ENCODE measurements around the gene IL26. TPM values are rescaled to one million over a fixed set of nuclear protein-coding genes. Genes with fewer than 3 reads are reported as not detected.

Gene IL26, protein sequence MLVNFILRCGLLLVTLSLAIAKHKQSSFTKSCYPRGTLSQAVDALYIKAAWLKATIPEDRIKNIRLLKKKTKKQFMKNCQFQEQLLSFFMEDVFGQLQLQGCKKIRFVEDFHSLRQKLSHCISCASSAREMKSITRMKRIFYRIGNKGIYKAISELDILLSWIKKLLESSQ
- total RNA-seq = 1 to 10 TPM; 2.3 to 3.3 TPM

DNA sequence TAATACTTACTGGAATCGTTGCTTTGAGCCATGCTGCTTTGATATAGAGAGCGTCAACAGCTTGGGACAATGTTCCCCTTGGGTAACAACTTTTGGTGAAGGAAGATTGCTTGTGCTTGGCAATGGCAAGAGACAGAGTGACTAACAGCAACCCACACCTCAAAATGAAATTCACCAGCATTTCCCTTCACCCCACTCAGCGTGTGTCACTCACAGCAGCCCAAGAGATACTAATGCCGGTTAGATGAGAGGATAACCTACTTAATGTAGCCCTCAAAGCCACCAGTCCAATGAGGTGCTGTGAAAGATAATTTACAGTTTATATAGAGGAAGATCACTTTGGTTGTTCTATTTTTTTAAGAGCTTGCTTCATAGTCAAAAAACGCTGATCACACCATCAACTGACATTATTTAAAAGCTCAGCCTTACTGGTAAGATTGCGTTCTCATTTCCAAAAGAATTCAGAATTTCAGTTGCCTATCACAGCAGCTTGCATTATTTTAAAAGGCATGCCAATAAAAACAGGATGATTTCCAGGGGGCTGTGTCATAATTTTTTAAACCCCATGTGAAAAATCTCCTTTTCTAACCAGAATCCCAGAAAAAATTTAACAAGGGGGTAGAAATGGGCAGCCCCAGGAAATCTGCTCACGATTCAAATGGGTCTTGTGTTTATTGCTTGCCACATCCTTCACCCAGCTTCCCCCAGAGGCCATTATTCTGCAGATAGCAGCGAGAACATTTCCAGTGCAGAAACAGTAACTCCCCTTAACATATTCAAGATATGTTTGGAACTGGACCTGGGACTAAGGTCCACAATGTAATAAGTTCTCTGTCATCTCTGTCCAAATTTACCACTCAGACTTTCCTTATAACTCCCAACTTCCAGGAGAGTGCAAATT lies at the start of gene IL26:
IL26 (minus strand) TSS at position 235 of the 901 bp plus-strand sequence; CDS start at position 181, 54 bp downstream.
- no peaks in the 10 kb centered on the region for H3K9me3 Mint-ChIP-seq
- CTCF ChIA-PET = interaction anchor here (0.6 to 5.8 kb wide), 7 partner anchors 11 to 739 kb away, joined by 3 to 90 read pairs (median 3); no protein-coding TSS in a partner anchor
- H3K27me3 Mint-ChIP-seq = peaks cover 18% of the 10 kb centered on the region
- H3K36me3 Mint-ChIP-seq (ENCODE audit: low read depth) = peaks cover 3% of the 10 kb centered on the region
- DNase-seq = peak; percentile 42
- POLR2A ChIA-PET = interaction anchor here (0.9 to 1.8 kb wide), 7 partner anchors 11 to 582 kb away, joined by 3 to 7 read pairs (median 5); partner anchors contain the start of gene MDM2
- peak within 1 kb of the TSS; percentile 56 for H3K27ac Mint-ChIP-seq
- H3K4me3 Mint-ChIP-seq = peak within 1 kb of the TSS; percentile 31
- H3K4me1 Mint-ChIP-seq = peaks cover 39% of the 10 kb centered on the region

DNA sequence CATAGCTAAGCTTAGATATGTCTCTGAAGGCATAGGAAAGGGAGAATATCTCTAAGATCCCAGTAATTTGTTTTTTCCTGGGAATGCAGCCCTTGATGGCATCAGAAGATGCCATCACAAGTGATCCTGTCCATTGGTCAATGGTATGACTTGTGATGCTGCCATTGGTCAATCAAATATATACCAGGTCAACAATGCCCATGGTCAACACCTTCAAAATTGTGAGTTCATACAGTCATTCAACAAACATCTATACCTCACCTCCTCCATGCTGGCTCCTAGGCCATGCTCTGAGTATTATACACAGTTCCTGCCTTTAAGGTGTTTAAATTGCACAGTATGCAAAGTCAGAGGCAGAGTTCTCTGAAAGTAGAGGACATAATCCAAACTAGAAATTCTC lies 47.1 kb upstream of the IL26 start:
- no peak overlapping the region for H3K4me3 Mint-ChIP-seq
- H3K4me1 Mint-ChIP-seq = peaks cover 40% of the 10 kb centered on the region
- ChIA-PET POLR2A (no interaction called here), CTCF (no interaction called here)
- no peaks in the 10 kb centered on the region for H3K9me3 Mint-ChIP-seq
- H3K27ac Mint-ChIP-seq = no peak overlapping the region
- no peaks in the 10 kb centered on the region for H3K36me3 Mint-ChIP-seq (ENCODE audit: low read depth)
- DNase-seq = no peak
- H3K27me3 Mint-ChIP-seq = peaks cover 23% of the 10 kb centered on the region

DNA sequence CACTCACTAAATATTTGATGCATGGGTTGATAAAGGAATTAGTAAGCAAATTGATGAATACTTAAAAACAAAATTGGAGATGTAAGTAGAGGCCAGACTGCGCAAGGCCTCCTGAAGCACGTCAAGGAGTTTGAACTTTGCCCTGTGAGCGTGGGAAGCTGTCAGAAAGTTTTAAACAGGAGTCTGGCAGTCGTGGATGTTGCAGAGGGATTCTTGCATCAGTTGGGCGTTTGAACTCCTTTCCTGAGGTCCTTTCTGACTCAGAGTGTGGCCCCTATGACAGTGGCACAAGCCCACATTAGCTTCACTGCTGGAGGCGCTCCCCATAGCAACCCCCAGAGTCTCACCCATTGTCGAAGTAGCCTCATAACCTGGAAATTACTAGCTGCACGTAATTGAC lies 45.7 kb upstream of the IL26 start:
- H3K9me3 Mint-ChIP-seq = no peaks in the 10 kb centered on the region
- H3K4me3 Mint-ChIP-seq = no peak overlapping the region
- no peak for DNase-seq
- H3K36me3 Mint-ChIP-seq (ENCODE audit: low read depth) = no peaks in the 10 kb centered on the region
- H3K27me3 Mint-ChIP-seq = peaks cover 23% of the 10 kb centered on the region
- ChIA-PET CTCF (no interaction called here), POLR2A (no interaction called here)
- H3K4me1 Mint-ChIP-seq = peaks cover 34% of the 10 kb centered on the region
- H3K27ac Mint-ChIP-seq = no peak overlapping the region

DNA sequence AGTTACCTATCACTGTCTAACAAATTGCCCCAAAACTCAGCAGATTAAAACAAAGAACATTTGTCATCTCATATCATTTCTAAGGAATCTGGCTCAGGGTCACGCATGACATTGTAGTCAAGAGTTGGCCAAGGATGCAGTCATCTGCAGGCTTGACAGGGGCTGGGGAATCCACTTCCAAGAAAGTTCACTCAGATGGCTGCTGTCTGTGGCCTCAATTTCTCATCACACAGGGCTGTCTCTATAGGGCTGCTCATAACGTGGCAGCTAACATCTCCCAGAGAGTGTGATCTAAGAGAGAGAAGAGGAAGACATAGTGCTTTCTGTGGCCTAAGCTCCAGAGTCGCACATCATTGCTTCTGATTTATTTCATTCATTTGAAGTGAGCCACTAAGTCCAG lies 44.7 kb upstream of the IL26 start:
- H3K4me1 Mint-ChIP-seq = peaks cover 33% of the 10 kb centered on the region
- no peak for DNase-seq
- POLR2A ChIA-PET = no interaction called here
- H3K36me3 Mint-ChIP-seq (ENCODE audit: low read depth) = peaks cover 4% of the 10 kb centered on the region
- CTCF ChIA-PET = no interaction called here
- peaks cover 27% of the 10 kb centered on the region for H3K27me3 Mint-ChIP-seq
- no peak overlapping the region for H3K4me3 Mint-ChIP-seq
- no peak overlapping the region for H3K27ac Mint-ChIP-seq
- H3K9me3 Mint-ChIP-seq = no peaks in the 10 kb centered on the region

DNA sequence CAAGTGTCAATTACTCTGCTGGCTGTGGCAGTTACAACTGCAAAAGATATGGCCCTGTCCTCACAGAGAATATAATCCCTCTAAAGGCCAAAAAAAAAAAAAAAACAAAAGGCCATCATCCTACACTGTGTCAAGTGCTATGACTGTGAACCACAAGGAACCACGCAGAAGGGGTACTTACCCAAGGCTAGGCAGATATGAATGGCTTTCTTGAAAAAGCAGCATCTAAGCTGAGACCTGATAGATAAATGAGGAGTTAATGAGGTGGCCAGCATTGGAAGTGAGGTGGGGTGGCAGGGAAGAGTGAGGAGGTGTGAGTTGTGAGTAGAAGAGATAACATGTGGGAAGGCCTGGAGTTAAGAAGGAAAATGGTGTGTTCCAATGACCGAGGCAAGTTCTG lies 44.2 kb upstream of the IL26 start:
- Mint-ChIP-seq H3K4me1 (peaks cover 34% of the 10 kb centered on the region), H3K27me3 (peaks cover 29% of the 10 kb centered on the region), H3K27ac (no peak overlapping the region), H3K36me3 (ENCODE audit: low read depth) (peaks cover 5% of the 10 kb centered on the region), H3K4me3 (no peak overlapping the region), H3K9me3 (no peaks in the 10 kb centered on the region)
- no peak for DNase-seq
- CTCF ChIA-PET = no interaction called here
- POLR2A ChIA-PET = no interaction called here

DNA sequence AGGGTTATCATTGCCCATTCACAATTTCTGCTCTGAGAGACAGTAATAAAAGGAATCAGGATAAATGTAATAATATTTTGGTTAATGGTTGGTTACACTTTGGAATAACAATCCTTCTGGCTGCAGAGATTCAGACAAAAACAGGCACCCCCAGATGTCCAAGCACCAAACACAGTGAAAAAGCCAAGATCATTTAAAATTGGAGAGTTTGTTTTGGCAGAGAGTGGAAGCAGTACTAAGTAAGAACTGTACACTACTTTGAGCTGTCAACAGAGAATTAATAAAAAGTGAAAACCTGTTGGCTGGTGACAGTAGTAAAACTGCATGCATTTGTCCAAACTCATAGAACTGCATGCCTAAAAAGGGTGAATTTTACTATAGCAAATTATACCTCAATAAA lies 43.4 kb upstream of the IL26 start:
- Mint-ChIP-seq H3K27me3 (peaks cover 36% of the 10 kb centered on the region), H3K36me3 (ENCODE audit: low read depth) (peaks cover 7% of the 10 kb centered on the region), H3K4me1 (peaks cover 37% of the 10 kb centered on the region), H3K27ac (no peak overlapping the region), H3K4me3 (no peak overlapping the region), H3K9me3 (no peaks in the 10 kb centered on the region)
- ChIA-PET CTCF (no interaction called here), POLR2A (no interaction called here)
- DNase-seq = no peak

DNA sequence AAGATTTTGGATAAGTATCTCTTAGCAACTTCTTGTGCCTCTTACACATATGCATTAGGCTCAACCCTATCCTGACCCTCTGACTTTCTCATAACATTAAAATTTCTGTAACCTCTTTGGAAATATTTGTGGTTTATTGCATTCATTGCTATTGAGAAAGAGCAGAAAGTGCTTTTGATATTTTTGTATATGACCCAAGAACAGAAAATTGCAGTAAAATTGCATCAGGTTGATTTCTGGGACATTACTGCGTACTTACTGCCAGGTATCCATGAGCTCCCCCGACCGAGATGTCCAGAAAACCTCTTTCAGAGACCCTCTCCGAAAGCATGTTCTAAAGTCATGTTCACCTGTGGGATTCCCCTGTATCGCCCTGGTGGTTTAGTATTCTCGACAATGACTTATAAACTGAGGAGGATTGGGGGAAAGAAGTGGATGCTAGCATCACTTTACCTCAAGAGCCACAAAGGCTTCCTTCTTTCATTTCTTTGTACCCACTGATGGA lies 42.3 kb upstream of the IL26 start:
- ChIA-PET CTCF (no interaction called here), POLR2A (no interaction called here)
- no peak overlapping the region for H3K27ac Mint-ChIP-seq
- H3K4me3 Mint-ChIP-seq = no peak overlapping the region
- peaks cover 43% of the 10 kb centered on the region for H3K27me3 Mint-ChIP-seq
- peaks cover 37% of the 10 kb centered on the region for H3K4me1 Mint-ChIP-seq
- H3K36me3 Mint-ChIP-seq (ENCODE audit: low read depth) = peaks cover 7% of the 10 kb centered on the region
- DNase-seq = no peak
- no peaks in the 10 kb centered on the region for H3K9me3 Mint-ChIP-seq

DNA sequence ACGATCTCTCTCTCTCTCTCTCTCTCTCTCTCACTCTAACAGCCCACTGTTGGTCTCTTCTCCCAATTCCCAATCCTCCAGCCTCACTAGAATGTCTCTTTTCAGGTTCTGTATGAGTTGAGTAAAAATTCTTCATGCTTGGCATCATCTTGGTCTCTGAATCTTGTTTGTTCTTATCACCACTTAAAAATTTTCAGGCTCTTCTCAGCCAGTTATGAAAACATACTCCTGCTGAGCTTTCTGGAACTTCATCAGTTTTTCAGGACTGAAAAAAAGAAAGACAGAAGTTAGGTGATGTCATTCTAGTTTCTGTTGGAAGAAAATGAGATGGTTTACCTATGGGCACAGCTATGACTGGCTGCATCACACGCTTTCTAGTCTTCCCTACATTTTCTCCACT lies 39.2 kb upstream of the IL26 start:
- Mint-ChIP-seq H3K9me3 (no peaks in the 10 kb centered on the region), H3K27ac (no peak overlapping the region), H3K27me3 (peaks cover 54% of the 10 kb centered on the region), H3K4me1 (peaks cover 49% of the 10 kb centered on the region), H3K36me3 (ENCODE audit: low read depth) (peaks cover 10% of the 10 kb centered on the region), H3K4me3 (no peak overlapping the region)
- ChIA-PET CTCF (interaction anchor here (0.6 to 0.7 kb wide), 2 partner anchors 85 to 712 kb away, joined by 4 to 5 read pairs; no protein-coding TSS in a partner anchor), POLR2A (interaction anchor here (0.6 kb wide), 1 partner anchor 13 kb away, joined by 3 read pairs; no protein-coding TSS in a partner anchor)
- DNase-seq = no peak

DNA sequence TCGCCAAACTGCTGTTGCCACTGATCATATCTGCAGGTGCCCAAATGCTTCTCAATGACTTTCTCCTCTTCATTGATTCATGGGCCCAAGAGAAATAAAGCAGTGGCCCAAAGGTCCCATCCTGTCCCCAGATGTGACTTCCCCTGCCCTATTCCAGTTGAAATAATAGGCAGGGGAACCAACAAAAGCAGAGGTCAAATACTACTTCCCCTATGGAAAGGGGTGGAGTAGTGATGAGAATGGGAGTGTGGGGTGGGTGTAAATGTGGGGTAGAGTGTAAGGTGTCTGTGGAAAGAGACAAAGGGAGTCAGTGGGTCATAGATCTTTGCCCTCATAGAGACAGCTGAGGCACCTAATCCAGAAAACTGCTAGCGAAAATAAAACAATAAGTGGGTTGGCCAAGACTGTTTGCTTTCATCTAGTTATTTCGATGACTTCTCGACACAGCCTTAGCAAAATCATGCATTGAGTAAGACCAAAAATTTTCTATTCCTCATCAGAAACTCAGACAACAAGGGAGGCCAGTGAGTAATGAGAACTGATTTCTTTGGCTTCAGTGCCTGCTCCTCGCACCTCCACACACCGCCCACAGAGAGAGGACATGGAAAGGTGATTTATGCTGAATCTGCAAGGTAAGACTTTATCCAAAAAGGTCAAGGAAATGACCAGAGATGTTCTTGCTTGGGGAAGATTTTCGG lies 38.7 kb upstream of the IL26 start:
- Mint-ChIP-seq H3K27ac (no peak overlapping the region), H3K4me1 (peaks cover 50% of the 10 kb centered on the region), H3K27me3 (peaks cover 53% of the 10 kb centered on the region), H3K4me3 (no peak overlapping the region), H3K9me3 (no peaks in the 10 kb centered on the region), H3K36me3 (ENCODE audit: low read depth) (peaks cover 10% of the 10 kb centered on the region)
- CTCF ChIA-PET = interaction anchor here (0.6 kb wide), 1 partner anchor 85 kb away, joined by 5 read pairs; no protein-coding TSS in a partner anchor
- DNase-seq = no peak
- POLR2A ChIA-PET = interaction anchor here (0.6 kb wide), 1 partner anchor 14 kb away, joined by 3 read pairs; no protein-coding TSS in a partner anchor

DNA sequence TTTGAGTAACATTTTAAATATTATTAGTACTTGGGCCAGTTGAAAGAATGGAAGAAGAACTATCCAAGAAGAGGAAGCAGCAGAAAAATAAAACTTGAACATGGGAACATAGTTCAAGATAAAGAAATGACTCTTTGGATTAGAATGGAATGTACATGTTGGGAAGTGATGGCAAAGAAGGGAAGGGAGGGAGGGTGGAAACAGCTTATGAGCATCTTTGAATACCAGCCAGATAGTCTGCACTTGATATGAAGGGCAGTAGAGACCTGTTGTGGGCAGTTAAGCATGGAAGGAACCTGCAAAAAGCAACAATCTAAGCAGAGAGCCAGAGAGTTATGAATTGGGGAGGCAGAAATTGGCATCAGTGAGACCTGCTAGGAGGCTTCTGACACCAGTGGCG lies 37.8 kb upstream of the IL26 start:
- peaks cover 49% of the 10 kb centered on the region for H3K27me3 Mint-ChIP-seq
- POLR2A ChIA-PET = interaction anchor here (1.0 kb wide), 1 partner anchor 69 kb away, joined by 3 read pairs; the partner anchor contains the start of gene MDM1
- H3K4me1 Mint-ChIP-seq = peaks cover 48% of the 10 kb centered on the region
- peaks cover 10% of the 10 kb centered on the region for H3K36me3 Mint-ChIP-seq (ENCODE audit: low read depth)
- no peak overlapping the region for H3K4me3 Mint-ChIP-seq
- DNase-seq = no peak
- H3K27ac Mint-ChIP-seq = no peak overlapping the region
- CTCF ChIA-PET = no interaction called here
- no peaks in the 10 kb centered on the region for H3K9me3 Mint-ChIP-seq

DNA sequence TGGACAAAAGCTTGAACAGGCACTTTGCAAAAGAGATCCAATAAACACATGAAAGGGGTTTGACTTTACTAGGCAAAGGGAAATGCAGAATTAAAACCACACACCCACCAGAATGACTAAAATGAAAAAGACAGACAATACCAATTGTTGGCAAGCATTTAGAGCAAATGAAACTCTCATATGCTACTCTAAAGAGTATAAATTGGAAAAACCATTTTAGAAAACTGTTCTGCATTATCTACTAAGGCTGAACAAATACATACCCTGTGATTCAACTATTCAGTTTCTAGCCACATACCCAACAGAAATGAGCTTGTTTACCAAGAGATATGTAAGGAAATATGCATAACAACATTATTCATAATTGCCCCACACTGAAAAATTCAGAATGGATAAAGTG lies 36.3 kb upstream of the IL26 start:
- no peak overlapping the region for H3K27ac Mint-ChIP-seq
- no peak overlapping the region for H3K4me3 Mint-ChIP-seq
- ChIA-PET CTCF (interaction anchor here (1.2 kb wide), 1 partner anchor 25 kb away, joined by 4 read pairs; no protein-coding TSS in a partner anchor), POLR2A (no interaction called here)
- no peaks in the 10 kb centered on the region for H3K9me3 Mint-ChIP-seq
- peaks cover 10% of the 10 kb centered on the region for H3K36me3 Mint-ChIP-seq (ENCODE audit: low read depth)
- H3K27me3 Mint-ChIP-seq = peaks cover 56% of the 10 kb centered on the region
- no peak for DNase-seq
- peaks cover 40% of the 10 kb centered on the region for H3K4me1 Mint-ChIP-seq

DNA sequence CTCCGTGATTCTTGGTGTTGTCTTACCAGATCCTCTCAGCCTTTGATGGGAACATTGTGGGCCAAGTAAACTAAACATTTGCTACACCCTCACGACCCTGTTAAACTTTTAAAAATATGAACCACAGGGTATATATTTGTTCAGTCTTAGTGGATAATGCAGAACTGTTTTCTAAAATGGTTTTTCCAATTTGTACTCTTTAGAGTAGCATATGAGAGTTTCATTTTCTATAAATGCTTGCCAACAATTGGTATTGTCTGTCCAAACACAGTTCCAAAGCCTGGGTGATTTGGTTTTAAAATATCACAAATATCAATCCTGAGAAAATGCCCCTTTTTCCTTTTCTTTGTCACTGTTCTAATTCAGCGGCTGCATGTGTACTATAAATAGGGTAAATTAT lies 34.5 kb upstream of the IL26 start:
- H3K9me3 Mint-ChIP-seq = no peaks in the 10 kb centered on the region
- ChIA-PET POLR2A (no interaction called here), CTCF (no interaction called here)
- no peak overlapping the region for H3K27ac Mint-ChIP-seq
- H3K4me1 Mint-ChIP-seq = peaks cover 34% of the 10 kb centered on the region
- peaks cover 5% of the 10 kb centered on the region for H3K36me3 Mint-ChIP-seq (ENCODE audit: low read depth)
- H3K27me3 Mint-ChIP-seq = peaks cover 56% of the 10 kb centered on the region
- DNase-seq = no peak
- H3K4me3 Mint-ChIP-seq = no peak overlapping the region
